ENCODE data around the gene RPLP1.

RPLP1 gene

DNA sequence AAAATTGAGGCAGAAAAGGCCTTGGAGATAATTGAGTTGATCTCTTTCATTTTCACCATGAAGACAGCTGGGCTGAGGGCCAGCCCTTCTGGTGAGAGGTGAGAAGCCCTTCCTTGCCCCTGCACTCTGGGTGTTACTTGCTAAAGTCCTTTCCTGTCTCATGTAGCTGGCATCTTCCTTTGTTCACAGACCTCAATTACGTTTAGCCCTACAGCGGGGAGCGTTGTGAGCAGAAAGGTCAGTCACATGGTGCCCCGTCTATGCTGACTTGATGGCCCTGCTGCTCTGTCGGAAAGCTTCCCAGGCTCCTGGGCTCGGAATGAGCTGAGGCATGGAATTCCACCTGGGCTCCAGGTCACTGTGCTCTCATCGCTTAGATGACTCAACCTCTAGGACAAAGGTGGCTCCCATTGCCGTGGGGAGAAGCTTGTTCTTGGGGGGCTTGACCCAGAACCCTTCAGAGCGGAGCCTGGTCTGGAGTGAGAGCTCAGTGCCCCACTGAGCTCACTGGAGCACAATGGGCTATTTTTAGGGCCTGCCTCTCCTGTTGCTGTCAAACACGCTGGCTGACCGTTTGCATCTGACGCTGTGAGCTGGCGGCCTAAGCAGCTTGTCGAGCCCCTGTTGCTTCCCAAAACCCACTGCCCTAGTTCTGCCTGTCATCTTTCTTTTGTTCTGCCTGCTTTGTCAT lies 47.0 kb downstream of the RPLP1 start:
- no peak for DNase-seq

GRCh38 chr15:69500339-69500738 lies 47.7 kb downstream of the RPLP1 start:
- DNase-seq: no peak

DNA sequence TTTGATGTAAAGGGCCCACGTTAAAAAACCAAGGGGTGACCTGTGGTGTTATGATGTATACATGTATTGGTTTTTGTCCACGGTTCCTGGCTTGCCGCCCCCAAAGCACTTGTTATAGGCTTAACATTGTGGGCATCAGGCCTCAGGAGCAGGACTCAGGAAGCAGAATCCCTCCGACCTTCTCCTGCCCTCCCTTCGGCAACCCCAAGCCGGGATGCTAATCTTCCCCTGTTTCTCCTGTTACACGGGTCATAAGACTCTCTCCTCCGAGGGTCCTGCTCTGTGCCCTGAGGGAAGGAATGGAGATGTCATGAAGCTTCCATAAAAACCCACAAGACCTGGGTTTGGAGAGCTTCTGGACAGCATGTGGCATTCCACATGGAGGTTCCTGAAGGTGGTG lies 48.8 kb downstream of the RPLP1 start:
- DNase-seq: no peak

DNA sequence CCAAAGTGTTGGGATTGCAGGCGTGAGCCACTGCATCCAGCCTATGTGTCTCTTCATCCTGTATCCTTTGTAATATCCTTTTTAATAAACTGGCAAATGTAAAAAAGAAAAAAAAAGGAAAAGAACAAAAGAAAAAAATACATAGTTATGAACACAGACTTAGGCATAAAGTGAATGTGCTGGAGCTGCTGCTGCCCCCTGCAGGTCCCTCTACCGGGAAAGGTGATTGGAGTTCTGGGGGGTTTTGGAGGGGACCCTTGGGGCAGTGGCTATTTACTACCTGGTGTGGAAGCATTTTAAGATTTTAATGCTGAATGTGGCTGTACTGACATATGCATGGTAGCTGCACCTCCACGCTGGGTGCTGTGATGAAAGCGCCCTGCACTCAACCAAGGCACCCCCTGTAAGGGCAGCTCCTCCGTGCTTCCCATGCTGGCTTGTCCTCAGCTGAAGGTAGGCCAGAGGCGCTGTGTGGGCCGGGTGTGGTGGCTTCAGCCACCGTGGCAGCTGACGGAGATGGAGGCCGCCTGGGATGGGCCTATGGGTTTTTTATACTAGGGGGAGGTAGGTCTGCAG lies 49.9 kb downstream of the RPLP1 start:
- DNase-seq: no peak

DNA sequence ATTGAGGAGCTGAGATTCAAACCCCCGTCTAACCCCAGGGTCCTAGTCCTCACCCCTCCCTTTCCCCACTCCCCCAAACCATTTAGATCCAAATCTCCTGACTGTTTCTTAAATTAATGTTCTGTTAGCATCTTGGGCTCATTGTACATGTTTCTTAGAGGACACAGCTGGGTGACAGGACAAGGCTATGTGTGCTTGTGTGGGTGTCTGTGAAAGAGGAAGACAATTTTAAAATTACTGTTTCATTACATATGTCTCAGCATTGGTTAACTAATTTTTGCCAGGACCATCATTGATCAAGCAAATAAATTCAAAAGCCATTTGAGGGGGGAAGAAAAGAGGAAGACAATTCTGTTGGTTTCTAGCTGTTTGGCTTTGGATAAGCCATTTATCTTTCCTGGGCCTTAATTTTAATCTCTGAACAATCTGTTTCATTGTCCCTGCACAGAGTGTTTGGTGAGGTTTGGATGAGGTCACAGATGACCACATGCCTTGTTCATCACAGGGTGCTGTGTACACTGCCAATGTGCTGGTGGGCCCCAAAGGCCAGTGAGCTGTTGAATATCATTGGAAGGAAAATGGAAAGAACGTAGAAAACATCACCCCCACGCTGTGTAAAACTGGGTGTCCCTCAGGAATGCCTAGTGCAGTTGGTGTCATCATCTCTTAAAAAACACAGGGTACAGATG lies 51.9 kb downstream of the RPLP1 start:
- no peak for DNase-seq

Data from right forelimb (tissue), 1 donor.